HUDEP-2 (cell line): ENCODE data around the gene CACNA1B.
"Not testable (repeated sequence)": the region's sequence is repeated elsewhere in the genome, so short reads cannot be mapped to it uniquely, and the experiment has no call there.

Source experiments
- DNase-seq, 76 experiments: peaks; one replicate each; lab custom pipeline; 2025; ENCODE audit not compliant: unreplicated experiment in 76 of 76; lab: John Stamatoyannopoulos, UW

CACNA1B gene

DNA sequence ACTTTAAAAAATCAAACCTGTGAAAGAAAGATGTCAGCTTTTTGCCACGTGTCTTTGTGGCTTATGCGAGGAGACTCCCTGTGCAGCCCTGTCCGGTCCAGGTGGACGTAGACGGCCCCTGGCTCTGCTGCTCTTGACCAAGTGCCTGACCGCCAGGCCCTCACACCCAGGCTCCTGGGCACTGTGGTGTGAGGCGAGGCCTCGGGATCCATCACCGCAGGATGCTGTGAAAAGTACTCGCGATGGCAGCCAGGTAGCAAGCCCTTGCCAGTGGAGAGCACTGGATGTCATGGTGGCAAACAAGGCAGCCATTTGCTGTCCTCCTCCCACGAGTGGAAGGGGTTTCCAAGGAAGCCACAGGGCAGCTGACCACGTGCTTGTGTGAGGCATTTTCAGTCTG, 245.1 kb downstream of the CACNA1B start:
- no peak for DNase-seq

- no peak for DNase-seq
These were observed 245.5 kb downstream of the CACNA1B start for GRCh38 chr9:138123086-138123485.

GRCh38 chr9:138126090-138126857, 248.7 kb downstream of the CACNA1B start:
- DNase-seq, result peak in 1 of 76 experiments; percentile 0

DNA sequence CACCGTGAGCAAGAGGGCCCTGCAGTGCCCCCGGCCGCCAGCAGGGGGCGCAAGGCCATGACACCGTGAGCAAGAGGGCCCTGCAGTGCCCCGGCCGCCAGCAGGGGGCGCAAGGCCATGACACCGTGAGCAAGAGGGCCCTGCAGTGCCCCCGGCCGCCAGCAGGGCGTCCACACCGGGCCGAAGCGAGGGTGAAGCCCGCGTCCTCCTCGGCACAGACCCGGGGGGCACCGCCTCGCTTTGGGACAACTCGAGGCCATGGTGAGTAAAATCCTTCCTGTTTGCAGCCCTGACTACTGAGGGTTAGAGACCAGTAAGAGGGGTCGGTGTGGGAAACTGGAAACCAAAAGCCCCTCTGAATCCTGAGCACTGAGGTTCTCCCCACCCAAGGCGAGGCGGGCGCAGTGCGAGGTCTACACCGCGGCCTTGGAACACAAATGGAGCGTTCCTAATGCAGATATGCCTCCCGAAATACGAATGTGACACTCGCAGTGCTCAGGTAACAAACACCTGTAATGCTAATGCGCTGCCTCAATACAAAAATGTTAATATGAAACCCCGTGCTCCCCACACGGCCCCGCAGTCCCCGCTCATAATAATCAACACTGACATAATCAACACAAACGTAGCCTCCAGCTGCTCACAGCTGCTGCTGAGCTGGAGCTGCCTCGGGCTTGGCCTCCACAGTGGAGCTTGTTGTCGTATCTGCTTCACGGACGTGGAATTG, 249.4 kb downstream of the CACNA1B start:
- DNase-seq, result not testable (repeated sequence)

DNA sequence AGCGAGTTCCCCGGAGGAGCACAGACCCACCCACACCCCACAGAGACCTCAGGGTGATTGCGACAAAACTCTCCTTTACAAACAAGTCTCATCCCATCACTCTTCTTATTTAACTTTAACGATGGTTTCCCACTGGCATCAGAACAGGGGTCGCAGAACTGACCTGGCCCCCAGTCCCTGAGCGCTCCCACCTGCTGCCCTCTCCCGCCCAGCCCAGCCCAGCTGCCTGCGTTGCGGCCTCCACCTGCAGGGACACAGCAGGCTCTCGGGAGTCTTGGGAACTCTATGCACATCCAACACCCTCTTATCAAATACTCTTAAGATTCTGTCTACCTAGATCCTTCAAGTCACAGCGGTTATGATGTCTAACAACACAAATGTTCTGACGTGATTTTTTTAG, 250.4 kb downstream of the CACNA1B start:
- DNase-seq, result not testable (repeated sequence)

DNA sequence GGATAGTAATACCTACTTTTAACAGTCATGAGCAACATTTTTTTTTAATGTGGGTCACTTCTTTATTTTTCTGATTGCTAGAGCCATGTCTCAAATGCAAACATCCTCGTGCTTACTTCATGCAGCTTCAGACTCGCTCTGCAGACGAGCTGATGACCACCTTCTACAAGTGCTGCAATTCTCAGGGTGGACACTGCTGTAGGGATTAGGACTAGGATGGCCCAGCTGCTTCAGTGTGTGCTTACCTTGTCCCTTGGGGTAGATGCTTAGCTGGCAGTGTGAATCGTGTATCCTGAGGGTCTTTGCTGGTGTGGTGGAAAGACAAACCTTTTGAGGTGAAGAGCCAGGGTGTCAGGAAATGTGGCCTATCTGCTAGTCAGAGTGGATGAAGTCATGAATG, 251.7 kb downstream of the CACNA1B start:
- DNase-seq, result not testable (repeated sequence)

GRCh38 chr9:138132946-138133705, 255.5 kb downstream of the CACNA1B start:
- DNase-seq, result not testable (repeated sequence)

DNA sequence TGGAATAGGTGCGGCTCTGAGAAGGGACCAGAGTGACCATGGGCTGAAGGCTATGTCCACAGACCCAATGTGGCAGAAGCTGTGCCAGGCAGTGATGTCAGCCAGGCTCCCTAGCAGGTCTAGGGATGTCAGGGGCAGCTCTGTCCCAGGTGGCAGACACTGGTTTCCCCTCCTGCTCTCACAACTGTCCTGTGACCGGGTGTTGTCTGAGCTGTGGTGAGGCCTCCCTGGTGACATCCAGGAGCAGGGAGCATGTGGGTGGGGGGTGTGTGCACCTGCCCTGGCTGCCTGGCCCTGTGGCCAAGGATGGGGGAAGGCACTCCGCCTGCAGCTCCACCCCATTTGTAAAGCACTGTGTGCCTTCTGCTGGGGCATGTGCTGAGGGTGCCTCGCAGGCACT, 257.0 kb downstream of the CACNA1B start:
- not testable (repeated sequence) for DNase-seq

- DNase-seq, result not testable (repeated sequence)
These were observed 261.5 kb downstream of the CACNA1B start for GRCh38 chr9:138139096-138139495.

DNA sequence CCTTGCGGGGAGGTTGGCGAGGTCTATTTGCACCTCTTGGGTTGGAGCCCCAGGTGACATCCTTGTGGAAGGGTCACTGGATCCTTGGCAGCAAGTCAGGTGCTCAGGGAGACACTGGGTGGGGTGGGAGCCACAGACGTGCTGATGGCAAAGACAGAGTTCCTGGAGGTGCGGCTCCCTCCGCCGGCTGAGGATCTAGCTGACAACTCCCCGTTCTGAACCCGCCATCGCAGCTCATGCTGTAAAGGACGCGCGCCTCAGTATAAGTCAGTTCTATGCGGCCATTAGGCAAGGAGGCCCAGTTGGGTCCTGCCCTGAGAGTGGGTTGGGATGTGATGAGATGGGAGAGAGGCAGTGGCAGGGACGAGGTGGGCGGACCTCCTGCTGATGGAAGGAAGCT, 263.4 kb downstream of the CACNA1B start:
- not testable (repeated sequence) for DNase-seq

GRCh38 chr9:138142528-138143244, 265.1 kb downstream of the CACNA1B start:
- not testable (repeated sequence) for DNase-seq

DNA sequence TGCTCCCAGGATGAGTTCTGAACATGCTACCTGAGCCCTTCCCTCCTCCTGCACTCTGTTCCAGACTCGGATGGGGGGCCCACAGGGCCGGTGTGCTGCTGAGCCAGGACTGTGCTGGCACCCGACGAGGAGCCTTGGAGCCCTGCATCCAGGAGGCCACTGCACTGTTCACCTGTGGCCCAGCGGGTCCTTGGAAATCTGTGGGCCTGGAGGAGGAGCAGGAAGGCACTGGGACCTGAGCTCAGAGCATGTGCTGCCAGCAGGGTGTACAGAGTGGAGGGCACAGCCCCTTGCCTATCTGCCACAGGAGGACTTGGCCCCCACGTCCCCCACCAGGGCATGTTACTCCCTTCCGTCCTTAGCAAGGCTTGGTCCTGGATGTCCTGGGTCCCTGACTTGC, 265.9 kb downstream of the CACNA1B start:
- not testable (repeated sequence) for DNase-seq

DNA sequence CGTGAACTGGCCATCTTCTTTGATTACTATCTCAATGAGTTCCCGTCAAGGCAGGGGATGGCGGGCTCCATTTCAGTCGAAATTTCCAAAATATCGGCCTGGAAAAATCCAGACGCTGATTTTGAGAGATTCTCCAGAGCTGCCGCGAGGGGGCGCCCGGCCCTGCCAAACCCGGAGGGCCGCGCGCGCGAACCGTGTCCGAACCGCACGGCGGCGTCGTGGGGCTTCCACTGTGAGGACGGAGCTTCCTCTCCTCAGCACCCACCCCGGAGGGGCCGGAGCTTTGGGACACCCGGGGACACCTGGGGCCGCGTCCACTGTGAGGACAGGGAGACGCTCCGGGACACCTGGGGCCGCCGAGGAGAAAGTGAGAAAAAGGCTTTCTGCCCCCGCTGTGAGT, 270.0 kb downstream of the CACNA1B start:
- DNase-seq, result not testable (repeated sequence)

GRCh38 chr9:138149672-138150656, 272.4 kb downstream of the CACNA1B start:
- not testable (repeated sequence) for DNase-seq

GRCh38 chr9:138155788-138156187, 278.2 kb downstream of the CACNA1B start:
- DNase-seq, result not testable (repeated sequence)

DNA sequence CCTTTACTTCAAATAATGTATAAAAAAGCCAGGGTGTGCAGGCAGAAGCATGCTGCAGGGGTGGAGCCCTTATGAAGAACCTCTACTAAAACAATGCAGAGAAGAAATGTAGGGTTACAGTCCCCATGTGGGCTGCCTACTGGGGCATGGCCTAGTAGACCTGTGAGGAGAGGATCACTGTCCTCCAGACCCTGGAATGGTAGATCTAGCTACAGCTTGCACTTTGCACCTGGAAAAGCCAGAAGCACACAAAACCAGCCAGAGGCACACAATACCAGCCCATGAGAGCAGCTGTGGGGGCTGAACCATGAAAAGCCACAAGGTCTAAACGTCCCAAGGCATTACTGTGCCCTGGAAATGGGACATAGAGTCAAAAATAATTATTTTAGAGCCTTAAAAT, 289.2 kb downstream of the CACNA1B start:
- DNase-seq, result not testable (repeated sequence)
